OCI-LY1 (cell line): ENCODE measurements around the gene CCL17.
A peak's percentile ranks its signal among the peaks of the same experiment; 100 is the strongest.

Experiments
- H2AFZ ChIP-seq: fragments of 200-600 bp; sonication (generic), shearing (Covaris generic); 2 replicates; pipeline ENCODE4 v1.6.0; 2014; ENCODE audit warnings: antibody characterized with exemption, mild to moderate bottlenecking, low read length
- H3F3A ChIP-seq: fragments of 200-600 bp; sonication (generic), shearing (Covaris generic); 2 replicates; pipeline ENCODE4 v1.6.0; 2014; ENCODE audit warnings: mild to moderate bottlenecking, antibody characterized with exemption, low read length, moderate library complexity; ENCODE audit not compliant: insufficient read depth
- H3K27ac ChIP-seq: fragments of 200-600 bp; sonication (generic); 2 replicates; pipeline ENCODE4 v1.5.1; 2014; ENCODE audit warnings: low read length, mixed run types, mild to moderate bottlenecking, low read depth; ENCODE audit not compliant: poor library complexity, severe bottlenecking
- H3K27me3 ChIP-seq: fragments of 200-600 bp; sonication (generic); 2 replicates; pipeline ENCODE4 v1.6.0; 2014; ENCODE audit warnings: antibody characterized with exemption, mild to moderate bottlenecking, low read length, moderate library complexity; ENCODE audit not compliant: insufficient read depth
- H3K36me3 ChIP-seq: fragments of 200-600 bp; sonication (generic); 2 replicates; pipeline ENCODE4 v1.6.1; 2014; ENCODE audit warnings: mild to moderate bottlenecking, antibody characterized with exemption, low read length, moderate library complexity, mixed read lengths; ENCODE audit not compliant: insufficient read depth
- H3K4me1 ChIP-seq: fragments of 200-600 bp; sonication (generic); 2 replicates; pipeline ENCODE4 v1.5.1; 2014; ENCODE audit warnings: mild to moderate bottlenecking, low read length, moderate library complexity; ENCODE audit not compliant: insufficient read depth, severe bottlenecking
- H3K4me2 ChIP-seq: fragments of 200-600 bp; sonication (generic), shearing (Covaris generic); 2 replicates; pipeline ENCODE4 v1.6.1; 2014; ENCODE audit warnings: low read length
- H3K4me3 ChIP-seq: fragments of 200-600 bp; sonication (generic); 2 replicates; pipeline ENCODE4 v1.5.1; 2014; ENCODE audit warnings: low read length, low read depth, mild to moderate bottlenecking, mixed read lengths; ENCODE audit not compliant: poor library complexity, severe bottlenecking
- H3K79me2 ChIP-seq: fragments of 200-600 bp; shearing (Covaris generic); 2 replicates; pipeline ENCODE4 v1.6.1; 2016; ENCODE audit warnings: mixed run types, low read length, mixed read lengths; ENCODE audit not compliant: insufficient read depth
- H3K9ac ChIP-seq: fragments of 200-600 bp; sonication (generic), shearing (Covaris generic); 2 replicates; pipeline ENCODE4 v1.6.1; 2014; ENCODE audit warnings: mild to moderate bottlenecking, low read length, mixed read lengths
- H3K9me2 ChIP-seq: fragments of 200-600 bp; sonication (generic), shearing (Covaris generic); 2 replicates; pipeline ENCODE4 v1.6.1; 2014; ENCODE audit warnings: low read depth, mild to moderate bottlenecking, low read length, mixed read lengths
- H3K9me3 ChIP-seq: fragments of 200-600 bp; shearing (Covaris generic); 2 replicates; pipeline ENCODE4 v1.6.1; 2014; ENCODE audit warnings: low read length, mixed read lengths
- H4K20me1 ChIP-seq: fragments of 200-600 bp; sonication (generic), shearing (Covaris generic); 2 replicates; pipeline ENCODE4 v1.6.0; 2016; ENCODE audit warnings: mild to moderate bottlenecking, low read length; ENCODE audit not compliant: insufficient read depth
- CTCF ChIP-seq: fragments of 200-600 bp; sonication (generic), shearing (Covaris generic); IDR thresholded peaks from 2 replicates; pipeline ENCODE4 v1.5.1; 2017; ENCODE audit warnings: mild to moderate bottlenecking, antibody characterized with exemption, low read length, moderate library complexity, mixed read lengths
- EZH2 ChIP-seq: fragments of 200-600 bp; sonication (generic), shearing (Covaris generic); IDR thresholded peaks from 2 replicates; pipeline ENCODE4 v1.8.0; 2017; ENCODE audit warnings: borderline replicate concordance, mixed run types, mild to moderate bottlenecking, antibody characterized with exemption, low read length, moderate library complexity, mixed read lengths

The CCL17 gene

GRCh38 chr16:57462978-57463362, 58.4 kb downstream of the CCL17 start:
- no peak for TF ChIP-seq EZH2
- TF ChIP-seq CTCF: no peak
- Histone ChIP-seq H3K27me3 (no peaks in the 10 kb centered on the region), H3K4me3 (peak overlapping the region; percentile 82), H3K79me2 (peaks cover 8% of the 10 kb centered on the region), H3F3A (no peaks in the 10 kb centered on the region), H3K9me2 (no peaks in the 10 kb centered on the region), H3K4me2 (peak overlapping the region; percentile 97), H3K36me3 (peaks cover 62% of the 10 kb centered on the region), H2AFZ (no peak overlapping the region), H3K9ac (peak overlapping the region; percentile 79), H3K27ac (no peak overlapping the region), H3K4me1 (peaks cover 9% of the 10 kb centered on the region), H4K20me1 (no peaks in the 10 kb centered on the region), H3K9me3 (no peaks in the 10 kb centered on the region)

- Histone ChIP-seq H3K27me3 (no peaks in the 10 kb centered on the region), H3K4me3 (no peak overlapping the region), H3K27ac (no peak overlapping the region)
These were observed 60.0 kb downstream of the CCL17 start for GRCh38 chr16:57464523-57464922.

More at GRCh38 chr16:57464523-57464922, 60.0 kb downstream of the CCL17 start:
- Histone ChIP-seq H3K36me3 (peaks cover 58% of the 10 kb centered on the region), H3K9ac (no peak overlapping the region), H3K79me2 (peaks cover 8% of the 10 kb centered on the region), H2AFZ (no peak overlapping the region), H3K9me3 (no peaks in the 10 kb centered on the region), H3K4me2 (no peak overlapping the region), H3K4me1 (peaks cover 9% of the 10 kb centered on the region), H4K20me1 (no peaks in the 10 kb centered on the region), H3F3A (no peaks in the 10 kb centered on the region), H3K9me2 (no peaks in the 10 kb centered on the region)
- TF ChIP-seq CTCF (no peak), EZH2 (no peak)
